SHP77 treated with DMSO at 0.1 percent for 48 hours (cell line): ENCODE results near the gene SZRD1.
"Not testable (repeated sequence)": the region's sequence is repeated elsewhere in the genome, so short reads cannot be mapped to it uniquely, and the experiment has no call there.

Experiments used
- DNase-seq: peaks from one replicate; lab custom pipeline; 2025; lab: John Stamatoyannopoulos, UW

Gene SZRD1, protein sequence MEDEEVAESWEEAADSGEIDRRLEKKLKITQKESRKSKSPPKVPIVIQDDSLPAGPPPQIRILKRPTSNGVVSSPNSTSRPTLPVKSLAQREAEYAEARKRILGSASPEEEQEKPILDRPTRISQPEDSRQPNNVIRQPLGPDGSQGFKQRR

DNA sequence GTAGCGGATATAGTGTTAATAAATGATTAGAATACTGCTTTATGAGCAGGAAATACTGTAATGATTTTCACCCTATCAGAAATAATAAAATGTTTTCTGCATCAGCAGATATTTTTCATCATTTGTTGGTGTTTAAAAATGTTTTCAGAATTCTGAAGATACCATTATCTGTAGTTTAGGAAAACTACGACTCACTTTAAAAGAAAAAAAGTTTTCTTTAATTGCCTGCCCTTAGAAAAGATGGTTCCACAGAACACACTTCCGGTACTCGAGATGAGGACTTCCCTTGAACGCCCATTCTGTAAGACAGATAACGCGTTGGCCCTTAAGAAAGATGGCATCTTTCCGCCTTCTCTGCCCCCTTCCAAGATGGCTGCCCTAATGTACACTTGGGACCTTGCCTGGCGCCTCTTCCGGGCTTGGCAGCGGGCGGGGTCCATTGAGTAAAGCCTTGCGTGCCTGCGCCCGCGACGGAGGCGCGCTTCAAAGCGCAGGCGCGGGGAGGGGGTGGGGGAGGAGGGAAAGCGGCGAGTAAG is at the start of gene SZRD1:
Gene SZRD1, plus strand, starts transcription at position 521 of the 536 bp plus-strand sequence. CDS start 16 bp downstream, outside the sequence.
- peak; percentile 96 for DNase-seq

DNA sequence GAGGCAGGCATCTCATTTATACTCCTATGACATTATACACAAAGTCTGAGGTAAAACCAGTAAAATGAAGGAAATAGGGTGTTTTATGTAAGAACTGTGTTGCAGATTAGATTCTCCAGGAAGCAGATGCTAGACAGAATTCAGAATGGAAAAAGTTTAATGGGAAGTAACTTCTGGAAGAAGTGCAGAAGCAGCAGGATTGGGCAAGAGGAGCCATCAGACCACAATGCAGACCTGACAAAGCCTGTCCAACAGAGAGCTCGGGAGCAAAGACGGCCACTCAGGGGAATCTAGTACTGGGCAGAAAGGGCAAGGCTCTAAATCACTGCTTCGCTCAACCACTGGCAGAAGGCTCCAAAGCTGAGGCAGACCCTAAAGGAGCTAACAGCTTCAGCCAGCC is 48.5 kb upstream of the SZRD1 start:
- no peak for DNase-seq

- DNase-seq, result no peak
Measured at GRCh38 chr1:16321176-16321867, 45.7 kb upstream of the SZRD1 start.

GRCh38 chr1:16324456-16324890 is 42.6 kb upstream of the SZRD1 start:
- DNase-seq, result no peak

DNA sequence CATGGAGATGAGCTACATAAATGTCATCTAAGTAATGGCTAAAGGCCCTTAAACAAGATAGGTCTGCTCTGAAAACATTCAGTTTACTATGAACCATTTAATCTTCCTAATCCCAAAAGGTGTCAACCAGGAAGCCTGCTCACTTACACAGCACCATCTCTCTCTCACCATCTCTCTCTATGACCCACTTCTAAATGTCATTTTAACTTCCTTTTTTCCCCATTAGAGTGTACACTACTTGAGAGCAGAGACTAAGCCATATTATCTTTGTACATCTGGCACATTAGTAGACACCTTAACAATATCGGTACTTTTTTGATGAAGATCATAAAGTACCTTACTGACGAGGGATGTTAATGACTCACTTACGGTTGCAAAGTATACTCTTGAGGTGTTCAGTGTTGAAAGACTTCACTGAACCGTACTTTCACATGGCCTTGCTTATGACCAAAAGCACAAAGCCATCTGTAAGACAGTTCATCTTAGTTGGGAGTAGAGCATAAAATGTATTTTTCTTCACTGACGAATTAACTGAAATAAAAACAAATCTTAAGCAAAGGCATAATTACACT is 40.1 kb upstream of the SZRD1 start:
- no peak for DNase-seq

DNA sequence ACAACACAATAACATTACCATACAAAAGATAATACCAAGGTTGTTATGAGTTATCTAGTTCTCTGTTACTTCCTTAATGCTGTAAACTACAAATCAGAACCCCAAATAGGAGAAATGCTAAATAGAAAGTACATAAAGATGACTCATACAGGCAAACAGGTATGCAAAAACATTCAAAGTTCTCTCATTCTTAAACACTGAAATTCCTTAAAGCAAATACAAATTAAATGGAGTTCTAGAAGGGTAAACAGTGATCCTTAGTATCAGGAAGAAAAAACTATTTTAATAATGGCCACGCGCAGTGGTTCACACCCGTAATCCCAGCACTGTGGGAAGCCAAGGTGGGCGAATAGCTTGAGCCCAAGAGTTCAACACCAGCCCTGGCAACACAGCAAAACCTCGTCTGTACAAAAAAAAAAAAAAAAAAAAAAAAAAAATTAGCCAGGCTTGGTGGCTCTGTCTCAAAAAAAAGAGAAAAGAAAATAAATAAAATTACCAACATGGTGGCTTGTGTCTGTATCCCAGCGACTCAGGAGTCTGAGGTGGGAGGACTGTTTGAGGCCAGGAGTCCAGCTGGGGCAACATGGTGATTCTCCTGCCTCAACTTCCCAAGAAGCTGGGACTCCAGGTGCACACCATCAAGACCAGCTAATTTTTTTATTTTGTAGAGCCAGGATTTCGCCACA is 32.2 kb upstream of the SZRD1 start:
- DNase-seq, result no peak

- DNase-seq, result no peak
Measured at GRCh38 chr1:16338961-16339360, 28.1 kb upstream of the SZRD1 start.

DNA sequence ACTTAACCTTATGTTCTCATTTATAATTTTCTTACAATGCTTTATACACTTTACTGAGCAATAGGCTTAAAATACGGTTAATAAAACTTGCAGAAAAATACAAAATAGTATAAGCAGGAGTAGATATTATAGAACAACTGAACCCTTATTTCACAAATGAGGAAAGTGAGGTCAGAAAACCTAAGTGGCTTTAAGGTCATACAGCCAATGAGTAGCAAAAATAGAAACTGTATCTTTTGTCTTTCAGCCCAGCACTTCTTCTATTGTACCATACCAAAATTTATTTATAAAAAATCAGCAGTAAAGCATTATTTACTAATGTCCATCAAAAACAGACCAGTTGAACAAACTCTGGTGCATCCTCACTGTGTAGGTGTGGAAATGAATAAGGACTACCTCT is 26.4 kb upstream of the SZRD1 start:
- DNase-seq, result no peak

GRCh38 chr1:16342331-16343062 is 24.5 kb upstream of the SZRD1 start:
- DNase-seq, result no peak

DNA sequence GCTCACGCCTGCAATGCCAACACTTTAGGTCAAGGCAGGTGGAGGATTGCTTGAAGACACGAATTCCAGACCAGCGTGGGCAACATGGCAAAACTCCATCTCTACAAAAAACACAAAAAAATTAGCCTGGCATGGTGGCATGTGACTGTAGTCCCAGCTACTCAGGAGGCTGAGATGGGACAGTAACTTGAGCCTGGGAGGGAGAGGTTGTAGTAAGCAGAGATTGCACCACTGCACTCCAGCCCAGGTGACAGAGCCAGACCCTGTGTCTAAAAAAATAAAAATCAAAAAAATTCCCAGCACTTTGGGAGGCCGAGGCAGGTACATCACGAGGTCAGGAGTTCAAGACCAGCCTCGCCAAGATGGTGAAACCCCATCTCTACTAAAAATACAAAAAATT is 23.8 kb upstream of the SZRD1 start:
- DNase-seq, result not testable (repeated sequence)

DNA sequence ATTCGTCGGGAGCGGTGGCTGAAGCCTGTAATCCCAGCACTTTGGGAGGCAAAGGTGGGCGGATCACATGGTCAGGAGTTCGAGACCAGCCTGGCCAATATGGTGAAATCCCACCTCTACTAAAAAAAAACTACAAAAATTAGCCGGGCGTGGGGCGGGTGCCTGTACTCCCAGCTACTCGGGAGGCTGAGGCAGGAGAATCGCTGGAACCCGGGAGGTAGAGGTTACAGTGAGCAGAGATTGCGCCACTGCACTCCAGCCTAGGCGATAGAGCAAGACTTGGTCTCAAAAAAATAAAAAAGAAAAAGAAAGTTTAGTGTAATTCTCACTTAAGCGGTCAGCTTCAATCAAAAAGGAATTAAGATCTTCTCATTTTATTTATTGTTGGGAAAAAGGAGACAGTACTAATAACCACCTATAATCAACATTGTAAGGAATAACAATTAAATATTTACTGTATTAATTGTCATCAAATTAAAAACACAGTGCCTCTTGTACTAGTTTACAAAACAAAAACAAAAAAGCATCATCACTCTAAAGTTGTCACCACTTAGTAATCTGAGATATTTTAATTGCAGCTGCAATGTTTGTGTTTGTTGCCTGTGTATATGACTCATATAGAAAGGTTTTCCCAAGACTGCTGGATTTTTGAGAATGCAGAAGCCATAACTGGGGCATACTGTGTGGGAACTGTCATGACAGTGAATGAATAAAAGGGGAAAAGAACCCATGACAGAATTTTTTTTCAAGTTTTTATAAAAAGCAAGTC is 18.4 kb upstream of the SZRD1 start:
- no peak for DNase-seq

- DNase-seq, result no peak
Measured at GRCh38 chr1:16349847-16350406, 17.1 kb upstream of the SZRD1 start.

DNA sequence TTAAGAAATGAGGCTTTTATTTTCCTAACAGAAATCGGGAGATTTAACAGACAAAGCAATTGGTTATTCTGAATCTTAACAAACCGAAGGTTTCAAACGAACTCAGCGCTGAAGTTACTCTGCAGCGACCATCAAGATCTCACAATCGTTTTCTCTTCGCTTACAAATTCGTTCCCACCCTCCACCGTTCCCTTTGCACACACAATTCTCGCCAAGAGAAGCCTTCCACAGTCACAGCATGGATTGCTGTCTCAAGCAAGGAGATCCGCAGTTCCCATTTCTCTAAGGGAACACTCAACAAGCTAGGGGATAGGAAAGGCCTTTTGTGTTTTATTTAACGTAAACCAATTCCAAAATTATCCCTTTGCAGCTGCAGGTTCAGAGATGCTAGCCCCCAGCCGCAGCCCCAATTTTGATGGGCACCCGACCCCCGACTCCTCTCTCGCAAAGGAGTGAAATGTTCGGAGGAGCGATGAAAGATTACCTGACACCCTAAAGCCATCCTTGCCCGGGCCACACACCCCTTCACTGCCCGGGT is 15.5 kb upstream of the SZRD1 start:
- no peak for DNase-seq

GRCh38 chr1:16351994-16352841 is 14.8 kb upstream of the SZRD1 start, which contains the start of gene FBXO42:
Gene FBXO42, minus strand, starts transcription at chr1:16352480. Its CDS starts 37,062 bp downstream, at chr1:16315418.
- DNase-seq, result peak; percentile 75

DNA sequence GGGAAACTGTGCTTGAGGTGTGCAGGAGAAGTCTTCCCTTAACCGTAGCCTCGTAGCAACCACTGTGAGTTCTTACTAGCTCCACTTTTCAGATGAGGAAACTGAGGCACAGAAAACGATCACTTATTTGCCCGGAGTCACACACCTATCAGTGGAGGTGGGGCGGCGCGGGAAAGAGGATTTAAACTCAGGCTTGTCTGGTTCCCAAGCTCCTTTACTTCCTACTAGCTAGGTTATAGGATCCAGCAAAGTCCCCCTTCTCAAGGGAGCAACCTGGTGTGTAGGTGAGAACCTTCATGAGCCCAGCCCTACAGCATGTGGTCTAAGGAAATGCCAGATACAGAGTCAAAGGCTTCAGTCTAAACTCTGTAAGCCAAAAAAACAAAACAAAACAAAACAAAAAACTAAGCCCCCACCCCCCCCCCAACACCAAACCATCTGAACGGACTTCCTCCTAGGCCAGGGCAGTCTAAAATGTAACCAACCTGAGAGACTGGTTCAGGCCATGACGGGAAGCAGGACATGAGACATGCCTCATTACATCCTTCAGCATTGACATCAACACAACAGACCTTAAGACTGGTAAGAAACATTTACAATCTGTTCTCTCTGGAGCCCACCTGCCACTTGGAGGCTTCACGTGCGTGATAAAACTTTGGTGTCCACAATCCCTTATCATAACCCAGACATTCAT is 14.1 kb upstream of the SZRD1 start:
- DNase-seq, result no peak

- DNase-seq, result no peak
Measured at GRCh38 chr1:16354619-16355018, 12.4 kb upstream of the SZRD1 start.

GRCh38 chr1:16356867-16357266 is 10.2 kb upstream of the SZRD1 start:
- no peak for DNase-seq

- not testable (repeated sequence) for DNase-seq
Measured at GRCh38 chr1:16365146-16365498, 1.9 kb upstream of the SZRD1 start.
